GM10248 (cell line): ENCODE results near the gene ASGR1.

Experiments used
- CTCF ChIA-PET: fragments of 300-600 bp; sonication (Branson Sonifier 250); formaldehyde crosslinking; extraction: SDS; loops from one replicate; lab custom pipeline; 2021; ENCODE audit warnings: antibody characterized with exemption; lab: Yijun Ruan, JAX
- POLR2A ChIA-PET: fragments of 350-650 bp; sonication (Branson Sonifier 250); formaldehyde crosslinking; extraction: SDS; loops from one replicate; lab custom pipeline; 2020; ENCODE audit warnings: antibody characterized with exemption; lab: Yijun Ruan, JAX
- DNase-seq: peaks from one replicate; pipeline ENCODE4 v3.0.0; 2012; ENCODE audit errors: extremely low spot score
- CTCF ChIP-seq: IDR thresholded peaks from 2 replicates; pipeline ENCODE4 v1.5.1; 2012; ENCODE audit warnings: mild to moderate bottlenecking, low read depth; ENCODE audit errors: extremely low read depth, missing control alignments, control extremely low read depth

The ASGR1 gene

GRCh38 chr17:7224110-7224509 is 44.9 kb upstream of the ASGR1 start:
- ChIA-PET CTCF (no interaction called here), POLR2A (interaction anchor here (1.6 kb wide), 1 partner anchor 11 kb away, joined by 3 read pairs; no protein-coding TSS in a partner anchor)
- no peak for TF ChIP-seq CTCF
- no peak for DNase-seq

GRCh38 chr17:7223375-7223774 is 44.2 kb upstream of the ASGR1 start:
- TF ChIP-seq CTCF, result no peak
- POLR2A ChIA-PET, result no interaction called here
- CTCF ChIA-PET, result no interaction called here
- no peak for DNase-seq

GRCh38 chr17:7222972-7223292 is 43.8 kb upstream of the ASGR1 start:
- DNase-seq, result no peak
- no peak for TF ChIP-seq CTCF
- ChIA-PET CTCF (interaction anchor here (3.6 kb wide), 1 partner anchor 12 kb away, joined by 26 read pairs; the partner anchor contains the start of gene DVL2), POLR2A (no interaction called here)

GRCh38 chr17:7222093-7222971 is 43.2 kb upstream of the ASGR1 start:
- ChIA-PET POLR2A (no interaction called here), CTCF (interaction anchor here (0.7 to 3.7 kb wide), 5 partner anchors 8 to 177 kb away, joined by 3 to 31 read pairs (median 15); partner anchors contain the start of gene DVL2)
- TF ChIP-seq CTCF, result no peak
- DNase-seq, result no peak

GRCh38 chr17:7221278-7222092 is 42.3 kb upstream of the ASGR1 start:
- no peak for DNase-seq
- TF ChIP-seq CTCF, result no peak
- ChIA-PET CTCF (interaction anchor here (0.7 to 3.7 kb wide), 14 partner anchors 9 to 176 kb away, joined by 3 to 31 read pairs (median 4); partner anchors contain the start of genes DVL2 and PHF23), POLR2A (interaction anchor here (0.6 to 1.0 kb wide), 3 partner anchors 8 to 206 kb away, joined by 3 to 4 read pairs (median 3); no protein-coding TSS in a partner anchor)

- peak; percentile 63 for DNase-seq
- peak; percentile 54 for TF ChIP-seq CTCF
- ChIA-PET CTCF (interaction anchor here (0.8 to 3.7 kb wide), 14 partner anchors 9 to 175 kb away, joined by 3 to 31 read pairs (median 4); partner anchors contain the start of genes DVL2 and PHF23), POLR2A (interaction anchor here (0.5 to 1.0 kb wide), 4 partner anchors 9 to 205 kb away, joined by 3 to 4 read pairs (median 4); no protein-coding TSS in a partner anchor)
These were observed 41.6 kb upstream of the ASGR1 start for GRCh38 chr17:7220593-7221277.
